ENCODE measurements around the gene OR11H1. TPM values are rescaled to one million over a fixed set of nuclear protein-coding genes. Genes with fewer than 3 reads are reported as not detected.
"Not testable (repeated sequence)": the region's sequence is repeated elsewhere in the genome, so short reads cannot be mapped to it uniquely, and the experiment has no call there.

Gene OR11H1
- polyA plus RNA-seq (2011; rRNA removed): 0.17 TPM in 1 of 2 replicates, not detected in the other
- not detected in 2 replicates for polyA plus RNA-seq (2012; cell fraction: cytosol; rRNA removed)
- 0.18 TPM in 1 of 2 replicates, not detected in the other for polyA plus RNA-seq (2012; cell fraction: nucleus; rRNA removed)
- polyA plus RNA-seq (2017; fragmentation: RNase III; extraction: RNeasy Plus Mini Kit Qiagen cat#74134 plus additional on column Dnase treatment): not detected in 3 replicates
- 0.39 TPM in 1 of 2 replicates, not detected in the other for polyA minus RNA-seq (2011; rRNA and poly(A)+ RNA removed)

GRCh38 chr22:15527892-15528291 lies at the start of gene OR11H1:
Gene OR11H1 (plus strand): TSS chr22:15528192. CDS start chr22:15528192, 0 bp downstream.
- H3K4me2 ChIP-seq; H3K4me3 ChIP-seq; H3K4me1 ChIP-seq; CTCF ChIA-PET; FAIRE-seq; POLR2A ChIA-PET; DNase-seq (ENCODE audit: low read depth in 1 of 2, low spot score in 1 of 2); H3K9me3 ChIP-seq; H3K27ac ChIP-seq; ATAC-seq: not testable (repeated sequence)
- WGBS (ENCODE audit: missing lambda C conversion rate): no CpG with 5 or more reads among the region's 3 CpGs

DNA sequence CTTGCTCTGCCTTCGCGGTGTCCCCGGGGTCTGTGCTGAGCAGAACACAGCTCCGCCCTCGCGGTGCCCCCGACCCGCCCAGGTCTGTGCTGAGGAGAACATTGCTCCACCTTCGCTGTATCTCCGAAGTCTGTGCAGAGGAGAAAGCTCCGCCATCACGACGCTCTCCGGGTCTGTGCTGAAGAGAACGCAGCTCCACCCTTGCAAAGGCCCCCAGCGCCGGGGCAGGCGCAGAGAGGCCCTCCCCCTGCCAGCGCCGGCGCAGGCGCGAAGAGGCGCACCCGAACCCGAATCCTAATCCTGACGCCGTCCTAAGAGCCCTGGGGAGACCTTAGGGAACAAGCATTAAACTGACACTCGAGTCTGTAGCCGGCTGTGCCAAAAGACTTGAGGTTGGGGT lies 18.0 kb upstream of the OR11H1 start:
- H3K4me1 ChIP-seq; H3K9me3 ChIP-seq; H3K4me2 ChIP-seq; H3K27ac ChIP-seq; ATAC-seq; POLR2A ChIA-PET; DNase-seq (ENCODE audit: low read depth in 1 of 2, low spot score in 1 of 2); H3K4me3 ChIP-seq; FAIRE-seq; CTCF ChIA-PET: not testable (repeated sequence)
- WGBS (ENCODE audit: missing lambda C conversion rate): 72% methylated on average over 6 of the region's 30 CpGs

DNA sequence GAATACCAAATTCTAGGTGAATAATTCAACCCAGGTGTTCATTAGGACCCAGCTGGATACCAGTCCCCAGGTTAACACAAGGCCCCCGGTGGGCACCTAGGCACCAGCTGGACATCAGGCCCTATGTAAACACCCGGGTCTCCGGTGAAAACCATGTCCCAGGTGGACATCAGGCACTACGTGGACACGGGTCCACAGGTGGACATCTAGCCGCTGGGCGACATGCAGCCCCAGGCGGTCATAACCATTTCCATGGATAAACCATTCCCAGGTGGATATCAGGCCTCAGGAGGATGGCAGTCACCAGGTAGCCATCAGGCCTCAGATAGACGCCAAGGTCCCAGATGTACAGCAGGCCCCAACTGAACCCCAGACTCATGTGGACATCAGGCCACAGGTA lies 12.1 kb upstream of the OR11H1 start:
- CTCF ChIA-PET; POLR2A ChIA-PET; ATAC-seq; H3K9me3 ChIP-seq; H3K4me2 ChIP-seq; FAIRE-seq; DNase-seq (ENCODE audit: low read depth in 1 of 2, low spot score in 1 of 2); H3K4me3 ChIP-seq; H3K4me1 ChIP-seq; H3K27ac ChIP-seq: not testable (repeated sequence)
- WGBS (ENCODE audit: missing lambda C conversion rate): 30% methylated on average over 3 of the region's 9 CpGs

GRCh38 chr22:15553767-15554166 lies 25.8 kb downstream of the OR11H1 start:
- not testable (repeated sequence) for FAIRE-seq, H3K4me1 ChIP-seq

DNA sequence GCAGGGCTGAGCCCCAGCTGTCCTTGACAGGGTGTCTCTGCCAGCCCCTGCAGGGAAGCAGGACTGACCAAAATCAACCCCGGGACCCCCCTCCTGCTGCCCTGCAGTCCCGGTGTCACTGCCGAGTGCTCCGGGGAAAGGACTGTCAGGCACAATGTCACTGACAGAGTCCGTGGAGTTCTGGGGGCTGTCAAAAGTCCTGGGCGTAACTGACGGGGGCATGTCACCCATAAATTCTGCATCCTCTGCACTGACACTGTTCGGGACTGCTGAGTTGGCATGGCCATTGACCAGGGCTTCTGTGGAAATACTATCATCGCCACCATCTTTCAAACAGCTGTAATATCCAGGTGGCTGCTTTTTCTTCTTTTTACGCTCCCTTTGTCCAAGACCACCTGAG lies 35.5 kb downstream of the OR11H1 start:
- FAIRE-seq; ATAC-seq; CTCF ChIA-PET; H3K4me1 ChIP-seq; POLR2A ChIA-PET; H3K27ac ChIP-seq; H3K4me2 ChIP-seq; H3K4me3 ChIP-seq; H3K9me3 ChIP-seq; DNase-seq (ENCODE audit: low read depth in 1 of 2, low spot score in 1 of 2): not testable (repeated sequence)
- 13% methylated on average over 8 of the region's 10 CpGs for WGBS (ENCODE audit: missing lambda C conversion rate)

More at GRCh38 chr22:15553767-15554166, 25.8 kb downstream of the OR11H1 start:
- WGBS (ENCODE audit: missing lambda C conversion rate): 49% methylated on average over 21 of the region's 31 CpGs
- DNase-seq (ENCODE audit: low read depth in 1 of 2, low spot score in 1 of 2); H3K27ac ChIP-seq; H3K4me2 ChIP-seq; POLR2A ChIA-PET; H3K9me3 ChIP-seq; CTCF ChIA-PET; H3K4me3 ChIP-seq: not testable (repeated sequence)
- ATAC-seq: peak; percentile 54 to 59; a peak in 4 of 6 replicates

DNA sequence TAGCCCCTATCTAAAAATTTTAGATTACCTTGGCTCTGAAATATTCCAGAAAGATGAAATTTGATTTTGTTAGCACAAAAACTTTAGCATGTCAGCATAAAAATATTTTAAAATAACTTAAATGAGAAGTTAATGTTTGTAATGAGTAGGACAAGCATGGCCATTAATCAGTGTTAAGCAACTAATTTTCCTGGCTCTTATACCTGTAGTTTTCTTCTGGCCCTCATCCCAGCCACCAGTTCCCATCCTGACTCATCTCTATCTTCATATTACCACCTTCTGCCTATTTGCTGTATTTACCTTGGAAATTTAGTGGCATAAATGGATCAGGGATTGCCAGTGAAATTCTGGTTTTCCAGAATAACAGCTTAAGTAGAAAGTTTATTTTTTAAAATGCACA lies 37.1 kb downstream of the OR11H1 start:
- H3K4me3 ChIP-seq; ATAC-seq; FAIRE-seq; DNase-seq (ENCODE audit: low read depth in 1 of 2, low spot score in 1 of 2); H3K9me3 ChIP-seq; H3K27ac ChIP-seq; CTCF ChIA-PET; H3K4me1 ChIP-seq; H3K4me2 ChIP-seq; POLR2A ChIA-PET: not testable (repeated sequence)

Other genes starting within 250 kb of the OR11H1 start
- 0.06 and 0.11 TPM in 2 replicates for gene POTEH, start 161.8 kb downstream of the OR11H1 start, polyA plus RNA-seq (2011; rRNA removed)
- not detected in 3 replicates for gene POTEH, start 161.8 kb downstream of the OR11H1 start, polyA plus RNA-seq (2017; fragmentation: RNase III; extraction: RNeasy Plus Mini Kit Qiagen cat#74134 plus additional on column Dnase treatment)